B cell (primary cell): ENCODE measurements around the gene CHST11. TPM values are rescaled to one million over a fixed set of nuclear protein-coding genes. Genes with fewer than 3 reads are reported as not detected.

Source experiments
- ATAC-seq: fragments of 200-7000 bp; cut with Tn5 transposase; one replicate; pipeline ENCODE4 v1.10.0; 2021; ENCODE audit warnings: low read depth, mild to moderate bottlenecking, moderate number of reproducible peaks, moderate library complexity
- CTCF ChIA-PET: fragments of 350-600 bp; sonication (Branson Sonifier 250); formaldehyde crosslinking; loops from one replicate; lab custom pipeline; 2021; ENCODE audit warnings: antibody characterized with exemption, inconsistent platforms; lab: Charles Lee
- POLR2A ChIA-PET: fragments of 350-600 bp; sonication (Branson Sonifier 250); formaldehyde crosslinking; loops from one replicate; lab custom pipeline; 2021; ENCODE audit warnings: antibody characterized with exemption; lab: Charles Lee
- DNase-seq: peaks from one replicate; pipeline ENCODE4 v3.0.0; 2013
- H2AFZ ChIP-seq: 2 replicates; pipeline ENCODE4 v1.6.1; 2012; ENCODE audit warnings: mild to moderate bottlenecking, low read depth, low read length; ENCODE audit not compliant: insufficient read depth, poor library complexity, severe bottlenecking
- H3K27ac ChIP-seq, 2 donors: 1 replicate in 1 of 2; 2 replicates in 1 of 2; pipeline ENCODE4 v1.5.1; 2012 to 2013; ENCODE audit warnings: low read length in 2 of 2, mild to moderate bottlenecking in 2 of 2, moderate library complexity in 1 of 2
- H3K27me3 ChIP-seq, 4 experiments: fragments of 200-600 bp in 1 of 4; sonication (generic) in 1 of 4; replicated peaks in 1 of 4; 1 replicate in 2 of 4; 2 replicates in 2 of 4; pipeline versions ENCODE4 v1.6.1 to v1.7.0; 2013 to 2016; ENCODE audit warnings: low read length in 3 of 4, mild to moderate bottlenecking in 2 of 4, mixed read lengths in 1 of 4, moderate library complexity in 1 of 4; ENCODE audit not compliant: insufficient read depth in 4 of 4, control insufficient read depth in 3 of 4; ENCODE audit errors: control extremely low read depth in 1 of 4
- H3K36me3 ChIP-seq, 2 experiments: replicated peaks in 1 of 2; 1 replicate in 1 of 2; 2 replicates in 1 of 2; pipeline versions ENCODE4 v1.6.1 to v1.7.1; 2013; ENCODE audit warnings: low read length in 1 of 2; ENCODE audit not compliant: insufficient read depth in 2 of 2, control insufficient read depth in 1 of 2; ENCODE audit errors: control extremely low read depth in 1 of 2, extremely low read depth in 1 of 2
- H3K4me1 ChIP-seq, 2 donors: fragments of 200-600 bp in 1 of 2; sonication (generic) in 1 of 2; 1 replicate in 1 of 2; 2 replicates in 1 of 2; pipeline versions ENCODE4 v1.5.1 to v1.6.1; 2013 to 2017; ENCODE audit warnings: low read length in 2 of 2; ENCODE audit not compliant: control insufficient read depth in 2 of 2, insufficient read depth in 2 of 2
- H3K4me2 ChIP-seq: replicated peaks from 2 replicates; pipeline ENCODE3; 2012; ENCODE audit warnings: mild to moderate bottlenecking, low read depth, low read length; ENCODE audit not compliant: poor library complexity, severe bottlenecking
- H3K4me3 ChIP-seq, 5 experiments: fragments of 200-600 bp in 1 of 5; sonication (generic) in 1 of 5; 1 replicate in 3 of 5; 2 replicates in 2 of 5; pipeline versions ENCODE4 v1.5.1 to v1.7.0; 2011 to 2016; ENCODE audit warnings: low read length in 4 of 5, mild to moderate bottlenecking in 4 of 5, low read depth in 2 of 5, control low read depth in 1 of 5, moderate library complexity in 1 of 5; ENCODE audit not compliant: insufficient read depth in 1 of 5; ENCODE audit errors: control extremely low read depth in 1 of 5, extremely low read depth in 1 of 5
- H3K79me2 ChIP-seq: fragments of 200-600 bp; sonication (generic); one replicate; pipeline ENCODE4 v1.6.0; 2016; ENCODE audit warnings: low read length; ENCODE audit not compliant: control insufficient read depth, insufficient read depth
- H3K9ac ChIP-seq: fragments of 200-600 bp; sonication (generic); 2 replicates; pipeline ENCODE4 v1.6.1; 2017; ENCODE audit warnings: mild to moderate bottlenecking, low read length, moderate library complexity
- H3K9me3 ChIP-seq, 3 donors: one replicate each; pipeline versions ENCODE4 v1.6.1 to v1.7.1; 2013; ENCODE audit warnings: low read length in 2 of 3; ENCODE audit not compliant: control insufficient read depth in 2 of 3, insufficient read depth in 1 of 3; ENCODE audit errors: control extremely low read depth in 1 of 3
- H4K20me1 ChIP-seq: 2 replicates; pipeline ENCODE4 v1.6.0; 2012; ENCODE audit warnings: mild to moderate bottlenecking, low read length; ENCODE audit not compliant: insufficient read depth, control insufficient read depth, poor library complexity, severe bottlenecking
- H3K27ac Mint-ChIP-seq: one replicate; pipeline ENCODE4 v1.8.0; 2021; ENCODE audit warnings: mixed read lengths
- H3K27me3 Mint-ChIP-seq: one replicate; pipeline ENCODE4 v1.8.0; 2021; ENCODE audit warnings: mixed read lengths
- H3K4me1 Mint-ChIP-seq: one replicate; pipeline ENCODE4 v1.8.0; 2021; ENCODE audit warnings: mixed read lengths
- H3K4me3 Mint-ChIP-seq: one replicate; pipeline ENCODE4 v1.8.0; 2021; ENCODE audit warnings: mixed read lengths
- H3K9me3 Mint-ChIP-seq: one replicate; pipeline ENCODE4 v1.8.0; 2022; ENCODE audit warnings: mixed read lengths; ENCODE audit not compliant: insufficient read depth
- EZH2 ChIP-seq: IDR thresholded peaks from 2 replicates; pipeline ENCODE4 v1.6.1; 2012; ENCODE audit warnings: borderline replicate concordance, low read depth, mild to moderate bottlenecking, moderate library complexity, low read length; ENCODE audit not compliant: insufficient read depth, poor library complexity, severe bottlenecking
- WGBS: methylation state at CpG from one replicate; pipeline ENCODE4 v1.1.5; 2013; ENCODE audit warnings: missing lambda C conversion rate; ENCODE audit not compliant: insufficient coverage; 5-methylcytosine and 5-hydroxymethylcytosine counted together
- intact Hi-C: fragments of 100-400 bp; cut with micrococcal nuclease; formaldehyde crosslinking; loops from one replicate; pipeline ENCODE4 v1.10.0; 2022
- polyA plus RNA-seq: library from polyadenylated mRNA; depleted of rRNA; stranded (reverse); fragments of >200 nt; gene quantifications from 2 replicates; pipeline ENCODE4 v1.2.3, GENCODE V29; 2012
- total RNA-seq, 2 donors: library from RNA; stranded (reverse); fragments of 120-200 nt in 1 of 2; gene quantifications; 1 replicate in 1 of 2; 2 replicates in 1 of 2; pipeline versions ENCODE4 v1.2.3 to v1.2.4, GENCODE V29; 2013 to 2022
- TF ChIP-seq, protein P1 (sequence below): fragments of 200-600 bp; IDR thresholded peaks from one replicate; pipeline ENCODE4 v1.8.0; 2022; ENCODE audit warnings: antibody characterized with exemption, mild to moderate bottlenecking

The CHST11 gene
- total and polyA plus RNA-seq, 2 donors (not counting 1 experiment from before 2014, with no cell fraction given) = 46.3 to 152 TPM

DNA sequence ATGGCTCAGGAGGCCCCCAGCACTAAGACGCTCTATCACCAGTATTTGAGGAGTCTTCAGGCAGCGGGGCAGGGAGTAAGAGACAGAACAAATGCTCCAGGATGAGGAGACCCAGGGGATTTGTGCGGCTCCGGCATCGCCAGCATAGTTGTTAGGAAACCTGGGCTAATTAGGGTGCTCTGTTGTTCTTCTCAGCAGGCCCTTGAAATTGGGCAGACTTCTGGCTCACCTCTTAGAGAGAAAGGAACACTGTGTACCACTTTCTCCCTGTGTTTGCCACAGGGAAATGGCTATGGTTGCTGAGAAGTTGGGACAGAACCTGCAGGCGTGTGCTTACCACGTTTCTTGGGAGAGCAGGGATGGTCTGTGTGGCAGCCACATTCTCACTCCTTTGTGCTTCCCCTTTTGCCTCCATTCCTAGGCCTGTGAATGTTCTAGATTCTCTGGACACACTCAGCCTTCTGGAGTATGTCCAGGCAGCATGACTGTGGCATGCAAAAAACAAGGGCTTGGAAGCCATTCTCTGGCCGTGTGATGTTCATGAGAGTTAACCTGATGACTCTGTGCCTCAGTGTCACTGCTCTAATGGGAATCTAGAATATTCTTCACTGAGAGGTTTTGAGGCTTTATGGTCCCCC is 109.0 kb downstream of the CHST11 start:
- H3K4me3 ChIP-seq = no peak overlapping the region
- H3K4me1 Mint-ChIP-seq = peaks cover 63% of the 10 kb centered on the region
- POLR2A ChIA-PET = interaction anchor here (0.7 kb wide), 1 partner anchor 43 kb away, joined by 11 read pairs; no protein-coding TSS in a partner anchor
- H3K9me3 ChIP-seq = peaks cover 1 to 19% (median 15%) of the 10 kb centered on the region in 3 donors
- no peaks in the 10 kb centered on the region for H3K27me3 Mint-ChIP-seq
- peaks cover 3 to 9% of the 10 kb centered on the region in 2 experiments for H3K36me3 ChIP-seq
- WGBS = 100% methylated on average over 7 of the region's 8 CpGs
- CTCF ChIA-PET = no interaction called here
- intact Hi-C loops = loop anchor here (2.0 to 5.0 kb wide), 2 partner anchors 13 to 37 kb away; no protein-coding TSS in a partner anchor
- peaks cover 13% of the 10 kb centered on the region for H4K20me1 ChIP-seq
- H3K27ac ChIP-seq = no peak overlapping the region
- no peak overlapping the region for H3K4me3 Mint-ChIP-seq
- no peak for DNase-seq
- peaks cover 26 to 42% of the 10 kb centered on the region in 2 donors for H3K4me1 ChIP-seq
- ATAC-seq = no peak
- no peak overlapping the region for H3K4me2 ChIP-seq
- H3K27ac Mint-ChIP-seq = peak overlapping the region; percentile 41
- H3K9ac ChIP-seq = no peak overlapping the region
- TF ChIP-seq, protein P1, sequence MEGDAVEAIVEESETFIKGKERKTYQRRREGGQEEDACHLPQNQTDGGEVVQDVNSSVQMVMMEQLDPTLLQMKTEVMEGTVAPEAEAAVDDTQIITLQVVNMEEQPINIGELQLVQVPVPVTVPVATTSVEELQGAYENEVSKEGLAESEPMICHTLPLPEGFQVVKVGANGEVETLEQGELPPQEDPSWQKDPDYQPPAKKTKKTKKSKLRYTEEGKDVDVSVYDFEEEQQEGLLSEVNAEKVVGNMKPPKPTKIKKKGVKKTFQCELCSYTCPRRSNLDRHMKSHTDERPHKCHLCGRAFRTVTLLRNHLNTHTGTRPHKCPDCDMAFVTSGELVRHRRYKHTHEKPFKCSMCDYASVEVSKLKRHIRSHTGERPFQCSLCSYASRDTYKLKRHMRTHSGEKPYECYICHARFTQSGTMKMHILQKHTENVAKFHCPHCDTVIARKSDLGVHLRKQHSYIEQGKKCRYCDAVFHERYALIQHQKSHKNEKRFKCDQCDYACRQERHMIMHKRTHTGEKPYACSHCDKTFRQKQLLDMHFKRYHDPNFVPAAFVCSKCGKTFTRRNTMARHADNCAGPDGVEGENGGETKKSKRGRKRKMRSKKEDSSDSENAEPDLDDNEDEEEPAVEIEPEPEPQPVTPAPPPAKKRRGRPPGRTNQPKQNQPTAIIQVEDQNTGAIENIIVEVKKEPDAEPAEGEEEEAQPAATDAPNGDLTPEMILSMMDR = no peak
- no peak for TF ChIP-seq EZH2
- no peaks in the 10 kb centered on the region for H3K27me3 ChIP-seq
- H3K79me2 ChIP-seq = peaks cover 85% of the 10 kb centered on the region
- peaks cover 12% of the 10 kb centered on the region for H3K9me3 Mint-ChIP-seq
- H2AFZ ChIP-seq = no peak overlapping the region
